Retinal pigment epithelial cell (primary cell): Measurements from ENCODE around the gene TMCC1.

Source experiments
- DNase-seq: peaks from one replicate; pipeline ENCODE4 v3.0.0-alpha.2; 2010; ENCODE audit warnings: low read depth
- H3K4me3 ChIP-seq: 2 replicates; pipeline ENCODE4 v1.5.1; 2011; ENCODE audit warnings: mild to moderate bottlenecking, low read length, control low read depth, moderate library complexity
- CTCF ChIP-seq: conservative IDR thresholded peaks from 2 replicates; pipeline ENCODE4 v1.5.1; 2011; ENCODE audit warnings: low read depth, low read length, control low read depth, inconsistent platforms

The TMCC1 gene

GRCh38 chr3:129629011-129629410 lies 264.5 kb downstream of the TMCC1 start:
- TF ChIP-seq CTCF, result no peak
- no peak for DNase-seq
- no peak overlapping the region for H3K4me3 ChIP-seq

- no peak for DNase-seq
- peak overlapping the region; percentile 43 for H3K4me3 ChIP-seq
- no peak for TF ChIP-seq CTCF
Observed at GRCh38 chr3:129628169-129628522, 265.4 kb downstream of the TMCC1 start.

- peak overlapping the region; percentile 43 for H3K4me3 ChIP-seq
- TF ChIP-seq CTCF, result peak; percentile 92
- no peak for DNase-seq
Observed at GRCh38 chr3:129627350-129628168, 266.0 kb downstream of the TMCC1 start.

GRCh38 chr3:129626744-129627349 lies 266.7 kb downstream of the TMCC1 start:
- no peak for DNase-seq
- H3K4me3 ChIP-seq, result peak overlapping the region; percentile 43
- TF ChIP-seq CTCF, result peak; percentile 14

GRCh38 chr3:129625072-129625874 lies 268.2 kb downstream of the TMCC1 start:
- no peak overlapping the region for H3K4me3 ChIP-seq
- no peak for DNase-seq
- peak; percentile 22 for TF ChIP-seq CTCF

- DNase-seq, result no peak
- H3K4me3 ChIP-seq, result no peak overlapping the region
- no peak for TF ChIP-seq CTCF
Observed at GRCh38 chr3:129624347-129625071, 269.0 kb downstream of the TMCC1 start.
